BE2C (cell line): ENCODE results near the gene NUBPL.

Experiments used
- DNase-seq: peaks from one replicate; pipeline ENCODE4 v3.0.0-alpha.2; 2020
- H3K27me3 ChIP-seq: fragments of 250-450 bp; sonication (Bioruptor Pico); 2 replicates; pipeline ENCODE4 v1.5.1; 2020; ENCODE audit warnings: mild to moderate bottlenecking
- H3K36me3 ChIP-seq: fragments of 250-450 bp; sonication (Bioruptor Pico); 2 replicates; pipeline ENCODE4 v1.5.1; 2020; ENCODE audit warnings: mild to moderate bottlenecking
- H3K4me1 ChIP-seq: fragments of 250-450 bp; sonication (Bioruptor Pico); 2 replicates; pipeline ENCODE4 v1.5.1; 2020
- H3K4me3 ChIP-seq: 2 replicates; pipeline ENCODE4 v1.5.1; 2011; ENCODE audit warnings: low read depth, low read length
- H3K9me3 ChIP-seq: fragments of 250-450 bp; sonication (Bioruptor Pico); 2 replicates; pipeline ENCODE4 v1.5.1; 2020
- CTCF ChIP-seq: IDR thresholded peaks from 2 replicates; pipeline ENCODE4 v1.5.1; 2012; ENCODE audit warnings: mild to moderate bottlenecking, low read depth, low read length

Gene NUBPL

GRCh38 chr14:31760277-31760676, 199.1 kb downstream of the NUBPL start:
- no peaks in the 10 kb centered on the region for H3K36me3 ChIP-seq
- H3K27me3 ChIP-seq = no peaks in the 10 kb centered on the region
- no peak for TF ChIP-seq CTCF
- H3K4me3 ChIP-seq = no peak overlapping the region
- H3K4me1 ChIP-seq = no peaks in the 10 kb centered on the region
- DNase-seq = no peak
- H3K9me3 ChIP-seq = no peaks in the 10 kb centered on the region

- Histone ChIP-seq H3K9me3 (no peaks in the 10 kb centered on the region), H3K4me1 (no peaks in the 10 kb centered on the region), H3K4me3 (no peak overlapping the region), H3K27me3 (no peaks in the 10 kb centered on the region), H3K36me3 (no peaks in the 10 kb centered on the region)
- TF ChIP-seq CTCF = no peak
- no peak for DNase-seq
These were observed 200.1 kb downstream of the NUBPL start for GRCh38 chr14:31761325-31761724.

GRCh38 chr14:31763041-31763440, 201.8 kb downstream of the NUBPL start:
- Histone ChIP-seq H3K4me1 (no peaks in the 10 kb centered on the region), H3K9me3 (no peaks in the 10 kb centered on the region), H3K27me3 (no peaks in the 10 kb centered on the region), H3K36me3 (no peaks in the 10 kb centered on the region), H3K4me3 (no peak overlapping the region)
- no peak for DNase-seq
- no peak for TF ChIP-seq CTCF

- H3K27me3 ChIP-seq = no peaks in the 10 kb centered on the region
- no peak overlapping the region for H3K4me3 ChIP-seq
- no peak for TF ChIP-seq CTCF
- H3K4me1 ChIP-seq = no peaks in the 10 kb centered on the region
- no peaks in the 10 kb centered on the region for H3K36me3 ChIP-seq
- no peaks in the 10 kb centered on the region for H3K9me3 ChIP-seq
- no peak for DNase-seq
These were observed 205.2 kb downstream of the NUBPL start for GRCh38 chr14:31766315-31766892.

- Histone ChIP-seq H3K4me1 (no peaks in the 10 kb centered on the region), H3K4me3 (no peak overlapping the region), H3K9me3 (no peaks in the 10 kb centered on the region), H3K27me3 (no peaks in the 10 kb centered on the region), H3K36me3 (no peaks in the 10 kb centered on the region)
- no peak for DNase-seq
- TF ChIP-seq CTCF = no peak
These were observed 207.2 kb downstream of the NUBPL start for GRCh38 chr14:31768355-31768754.

GRCh38 chr14:31770271-31770670, 209.1 kb downstream of the NUBPL start:
- no peak overlapping the region for H3K4me3 ChIP-seq
- TF ChIP-seq CTCF = no peak
- H3K9me3 ChIP-seq = no peaks in the 10 kb centered on the region
- no peaks in the 10 kb centered on the region for H3K27me3 ChIP-seq
- no peak for DNase-seq
- no peaks in the 10 kb centered on the region for H3K36me3 ChIP-seq
- H3K4me1 ChIP-seq = no peaks in the 10 kb centered on the region
